Measurements from ENCODE around the gene SCT.

- TF ChIP-seq, protein P1, sequence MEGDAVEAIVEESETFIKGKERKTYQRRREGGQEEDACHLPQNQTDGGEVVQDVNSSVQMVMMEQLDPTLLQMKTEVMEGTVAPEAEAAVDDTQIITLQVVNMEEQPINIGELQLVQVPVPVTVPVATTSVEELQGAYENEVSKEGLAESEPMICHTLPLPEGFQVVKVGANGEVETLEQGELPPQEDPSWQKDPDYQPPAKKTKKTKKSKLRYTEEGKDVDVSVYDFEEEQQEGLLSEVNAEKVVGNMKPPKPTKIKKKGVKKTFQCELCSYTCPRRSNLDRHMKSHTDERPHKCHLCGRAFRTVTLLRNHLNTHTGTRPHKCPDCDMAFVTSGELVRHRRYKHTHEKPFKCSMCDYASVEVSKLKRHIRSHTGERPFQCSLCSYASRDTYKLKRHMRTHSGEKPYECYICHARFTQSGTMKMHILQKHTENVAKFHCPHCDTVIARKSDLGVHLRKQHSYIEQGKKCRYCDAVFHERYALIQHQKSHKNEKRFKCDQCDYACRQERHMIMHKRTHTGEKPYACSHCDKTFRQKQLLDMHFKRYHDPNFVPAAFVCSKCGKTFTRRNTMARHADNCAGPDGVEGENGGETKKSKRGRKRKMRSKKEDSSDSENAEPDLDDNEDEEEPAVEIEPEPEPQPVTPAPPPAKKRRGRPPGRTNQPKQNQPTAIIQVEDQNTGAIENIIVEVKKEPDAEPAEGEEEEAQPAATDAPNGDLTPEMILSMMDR (IDR thresholded peaks at IDR 0.05): no peak
- TF ChIP-seq POLR2A (IDR thresholded peaks at IDR 0.05): no peak
Observed at GRCh38 chr11:656426-656825, 29.4 kb upstream of the SCT start.

All from body of pancreas (tissue), 4 donors.